GM18907 (cell line): ENCODE measurements around the gene EIF5A.

ENCODE experiments used
- ATAC-seq: cut with Tn5 transposase; IDR thresholded peaks from one replicate; pipeline ENCODE4 v1.9.1; 2021; ENCODE audit warnings: mild to moderate bottlenecking, moderate library complexity; ENCODE audit not compliant: unreplicated experiment

EIF5A gene

DNA sequence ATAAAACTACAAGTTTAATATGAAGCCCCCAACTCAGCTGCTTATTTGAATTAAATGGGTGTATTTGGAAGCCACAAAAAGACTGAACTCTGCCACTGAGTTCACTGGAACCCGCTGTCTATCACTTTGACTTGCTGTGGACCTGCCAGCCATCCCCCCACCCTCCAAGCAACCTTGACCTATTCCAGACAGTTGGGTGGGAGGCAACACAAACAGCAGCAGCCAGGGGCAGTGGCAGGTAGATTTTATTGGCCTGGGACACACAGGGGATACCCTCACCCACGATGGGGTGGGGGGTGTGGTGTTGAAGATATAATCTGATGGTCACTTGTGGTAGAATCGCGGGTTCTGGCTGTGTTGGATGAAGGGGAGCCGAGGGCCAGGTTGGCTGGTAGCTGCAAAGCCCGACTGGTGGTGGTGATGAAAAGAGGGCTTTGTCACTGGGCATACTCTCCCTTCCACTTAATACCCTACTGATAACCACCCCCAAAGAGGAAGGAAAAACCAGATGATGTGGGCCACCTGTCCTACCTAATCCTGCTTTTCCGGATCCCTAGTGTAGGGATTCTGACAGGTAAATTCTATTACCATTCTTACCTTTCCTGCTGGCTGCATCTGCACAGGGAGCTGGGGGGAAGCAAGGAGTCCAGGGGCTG lies 5.1 kb downstream of the EIF5A start:
- ATAC-seq = no peak

DNA sequence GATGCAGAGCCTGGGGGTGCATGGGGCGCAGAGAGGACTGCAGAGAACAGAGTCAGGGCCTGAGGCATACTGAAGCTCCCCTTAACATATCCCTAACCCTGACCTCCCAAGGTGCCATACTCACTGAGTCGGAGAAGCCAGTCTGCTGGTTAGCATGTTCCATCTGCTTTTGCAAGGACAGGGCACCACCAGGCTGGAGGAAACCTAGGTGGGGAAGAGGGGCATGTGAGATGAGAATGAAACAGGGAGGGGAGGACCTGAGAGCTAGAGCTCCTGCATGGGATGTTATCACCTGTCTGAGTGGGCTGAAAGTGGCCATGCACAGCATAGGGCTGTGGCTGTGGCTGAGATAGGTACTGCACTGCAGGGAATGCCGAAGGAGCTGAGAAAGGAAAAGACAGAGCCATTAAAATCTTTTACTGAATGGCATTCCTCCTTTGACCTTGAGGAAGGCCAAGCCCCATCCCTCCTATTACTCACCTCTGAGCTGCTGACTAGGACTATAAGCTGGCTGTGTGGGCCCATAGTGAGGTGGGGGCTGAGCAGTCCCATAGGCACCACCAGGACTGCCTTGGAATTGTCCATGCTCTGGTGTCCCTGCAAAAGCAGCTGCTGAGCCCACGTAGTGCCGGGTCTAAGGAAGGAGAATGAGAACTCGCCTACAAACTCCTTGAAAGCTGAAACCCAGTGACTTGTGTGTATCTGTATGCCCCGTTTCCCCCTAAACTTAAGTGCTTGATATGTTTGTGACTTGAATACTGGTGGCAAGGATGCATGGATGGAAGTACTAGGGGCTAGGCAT lies 5.9 kb downstream of the EIF5A start:
- no peak for ATAC-seq

DNA sequence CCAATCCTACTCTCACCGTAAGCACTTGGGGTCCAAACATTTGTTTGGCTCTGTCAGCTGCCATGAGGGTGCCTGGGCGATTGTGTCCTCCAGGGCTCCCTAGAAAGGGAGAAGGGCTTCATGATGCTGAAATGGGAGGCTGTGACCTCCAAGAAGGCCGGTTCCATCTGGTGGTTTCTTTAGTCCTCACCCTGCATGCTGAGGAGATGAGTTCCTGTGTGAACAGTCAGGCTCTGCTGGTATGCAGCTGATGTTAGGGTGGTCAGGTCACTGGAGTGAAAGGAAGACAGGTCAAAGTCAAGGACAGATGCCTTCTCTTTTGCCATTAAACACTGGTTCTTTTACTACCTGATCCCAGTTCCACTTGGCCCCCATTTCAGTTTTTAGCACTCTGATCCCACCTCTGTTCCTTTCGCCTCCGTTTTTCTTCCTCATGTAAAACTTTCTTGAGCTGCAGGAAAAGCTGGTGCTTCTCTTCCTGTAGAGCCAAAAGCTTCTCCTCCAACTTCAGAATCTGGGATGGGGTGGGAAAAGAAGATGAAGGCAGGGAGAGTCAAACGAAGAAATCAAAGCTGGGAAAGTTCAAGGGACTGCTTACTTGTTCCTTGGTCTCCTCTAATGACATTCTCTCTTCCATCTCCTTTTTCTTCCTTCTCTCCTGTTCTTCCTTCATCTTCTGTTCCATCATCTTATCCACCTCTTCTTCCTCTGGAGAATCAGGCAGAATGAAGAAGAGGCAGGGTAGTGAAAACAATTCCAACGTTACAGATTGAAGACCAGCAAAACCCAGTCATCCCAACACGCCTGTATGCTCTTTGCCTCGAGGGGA lies 6.7 kb downstream of the EIF5A start:
- ATAC-seq = no peak

DNA sequence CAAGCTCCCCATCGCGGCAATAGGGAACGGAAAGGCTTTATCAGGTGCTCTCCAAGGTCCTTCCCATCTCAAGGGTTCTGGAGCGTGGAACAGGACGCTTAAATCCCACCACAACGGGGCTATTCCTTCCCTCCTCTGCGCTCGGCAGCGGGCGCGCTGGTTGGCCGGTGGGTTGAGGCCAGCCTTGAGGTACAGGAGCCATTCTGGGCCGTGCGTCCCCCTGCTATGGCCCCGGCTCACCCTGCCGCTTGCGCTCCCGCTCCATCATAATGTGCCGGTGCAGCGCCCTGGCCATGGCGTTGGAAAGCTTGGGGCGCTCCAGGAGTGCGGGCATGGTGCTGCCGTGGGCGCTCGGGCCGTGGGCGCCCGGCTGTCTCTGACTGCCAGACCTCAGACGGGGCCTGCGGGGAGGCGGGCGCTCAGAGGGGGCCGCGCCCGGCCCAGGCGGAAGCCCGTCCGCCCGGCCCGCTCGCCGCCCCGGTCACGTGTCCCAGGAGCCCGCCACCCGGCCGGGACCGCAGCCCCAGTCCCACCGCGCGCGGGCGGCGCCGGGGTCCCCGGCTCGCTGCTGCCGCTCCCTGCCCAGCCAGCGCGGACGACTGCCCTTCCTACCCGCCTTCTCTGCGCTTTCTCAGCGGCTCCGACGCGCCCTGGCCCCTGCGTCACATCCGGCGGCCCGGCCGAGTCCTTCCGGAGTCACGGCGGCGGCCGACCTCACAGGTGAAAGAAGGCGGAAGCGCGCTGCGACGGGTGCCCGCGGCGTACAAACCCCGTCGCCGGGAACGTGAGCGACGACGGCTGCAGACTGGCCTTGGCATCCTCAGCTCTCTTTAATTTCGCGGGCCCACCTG lies 7.5 kb downstream of the EIF5A start, which contains the start of gene GPS2:
TSS of gene GPS2 (minus strand) at position 642 of the 851 bp plus-strand sequence. CDS start at position 334, 308 bp downstream.
- ATAC-seq = peak; percentile 61

DNA sequence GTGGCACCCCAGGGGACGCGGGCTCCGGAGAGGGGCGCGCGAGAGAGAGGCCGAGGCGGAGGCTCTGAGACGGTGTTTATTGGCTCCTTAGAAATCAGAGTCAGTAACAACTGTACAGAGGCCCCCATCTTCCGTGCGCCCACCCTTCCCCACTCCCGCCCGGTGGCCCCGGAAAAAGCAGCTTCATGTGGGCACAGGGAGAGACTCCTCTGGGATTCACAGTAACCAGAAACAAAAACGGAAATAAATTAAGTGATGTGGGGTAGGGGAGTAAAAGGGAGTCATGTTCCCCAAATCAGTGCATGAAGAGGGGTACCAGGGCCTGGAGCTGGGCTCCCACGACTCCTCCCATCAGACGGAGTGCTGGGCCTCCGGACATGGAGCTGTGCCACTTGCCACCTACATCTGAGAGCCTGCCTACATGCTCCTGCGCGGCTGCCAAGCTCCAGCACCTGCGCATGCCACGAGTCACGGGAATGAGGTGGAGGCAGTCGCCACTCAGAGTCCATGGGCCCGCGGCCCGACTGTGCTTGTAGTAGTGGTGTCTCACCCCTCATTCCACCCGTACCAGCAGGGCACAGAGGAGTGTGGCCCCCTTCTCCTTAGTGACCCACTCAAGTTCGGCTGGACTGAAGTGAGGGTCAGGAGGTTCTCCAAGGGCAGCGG lies 8.3 kb downstream of the EIF5A start:
- no peak for ATAC-seq

DNA sequence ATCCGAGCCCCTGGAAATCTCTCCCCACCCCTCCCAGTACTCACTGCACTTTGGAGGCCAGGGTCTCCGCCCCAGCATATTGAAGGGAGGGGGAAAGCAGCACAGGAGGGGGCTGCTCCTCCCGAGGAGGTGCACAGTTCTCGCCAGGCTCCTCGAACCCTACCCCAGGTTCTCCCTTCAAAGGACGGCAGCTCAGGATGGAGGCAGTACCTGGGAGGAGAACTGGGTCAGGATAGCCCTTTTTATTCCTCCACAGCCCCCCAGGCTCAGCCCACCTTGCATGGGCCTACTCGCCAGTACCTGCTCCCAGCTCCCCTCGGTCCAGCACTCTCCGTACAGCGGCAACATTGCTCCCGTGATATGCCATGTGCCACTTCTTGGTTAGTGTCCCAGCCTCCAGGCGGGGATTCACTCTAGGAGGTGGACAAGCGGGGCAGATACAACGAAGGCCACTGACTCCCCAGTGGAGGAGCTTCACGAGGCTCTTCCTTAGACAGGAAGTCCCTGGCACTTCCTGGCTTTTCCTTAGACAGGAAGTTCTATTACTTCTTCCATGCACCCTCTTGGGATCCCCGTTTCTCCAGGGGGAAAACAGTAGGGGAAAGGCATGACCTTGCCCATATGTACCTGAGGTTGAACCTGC lies 9.9 kb downstream of the EIF5A start:
- no peak for ATAC-seq

DNA sequence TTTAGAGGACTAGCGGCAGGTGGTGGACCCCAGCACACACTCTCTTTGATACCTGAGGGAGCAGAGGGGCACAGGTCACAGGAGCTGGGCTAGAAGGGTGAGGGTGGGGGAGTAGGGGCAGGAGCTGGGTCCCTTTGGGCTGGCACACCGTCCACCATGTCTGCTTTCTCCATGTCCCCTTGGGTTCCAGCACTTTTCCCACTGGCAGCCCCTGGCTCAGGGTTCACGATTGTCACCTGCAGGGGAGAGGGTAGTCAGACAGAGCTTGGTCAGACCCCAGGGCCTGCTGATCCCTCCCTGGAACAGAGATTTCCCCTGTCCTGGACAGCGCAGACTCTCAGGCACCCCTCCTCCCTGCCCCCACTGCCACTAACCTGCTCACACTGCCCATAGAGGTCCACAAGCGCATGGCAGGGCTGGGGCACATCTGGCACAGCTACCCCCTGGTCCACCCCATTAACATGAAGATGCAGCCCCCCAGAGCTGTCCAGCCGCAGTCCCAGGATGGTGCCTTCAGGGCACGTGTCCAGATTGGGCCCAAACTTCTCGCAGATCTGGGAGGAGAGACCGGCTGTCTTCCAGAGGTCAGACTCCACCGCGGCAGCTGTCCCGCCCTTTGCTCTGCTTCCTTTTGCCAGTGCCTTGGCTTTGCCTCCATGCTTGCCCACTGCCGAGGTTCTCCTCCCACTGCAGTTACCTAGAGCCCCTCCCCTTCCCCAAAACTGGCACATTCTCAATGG lies 10.9 kb downstream of the EIF5A start:
- no peak for ATAC-seq

DNA sequence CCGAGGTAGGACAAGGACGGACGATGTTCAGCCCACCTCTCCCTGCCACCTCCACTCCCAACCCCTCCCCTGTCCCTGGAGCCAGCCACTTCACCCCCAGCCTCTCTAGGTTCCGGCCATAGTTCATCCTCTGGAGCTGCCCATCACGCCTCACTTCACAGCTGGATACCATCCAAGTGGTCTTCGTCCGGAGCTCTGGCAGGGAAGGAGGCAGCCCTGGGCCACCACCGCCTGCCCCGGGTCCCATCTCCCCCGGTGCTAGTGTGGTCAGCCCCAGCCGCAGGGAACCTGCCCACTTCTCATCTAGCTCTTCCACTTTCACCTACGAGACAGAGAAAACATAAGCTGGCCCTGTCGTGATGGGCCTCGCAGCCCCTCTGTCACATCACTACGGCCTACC lies 14.0 kb downstream of the EIF5A start:
- ATAC-seq = no peak

DNA sequence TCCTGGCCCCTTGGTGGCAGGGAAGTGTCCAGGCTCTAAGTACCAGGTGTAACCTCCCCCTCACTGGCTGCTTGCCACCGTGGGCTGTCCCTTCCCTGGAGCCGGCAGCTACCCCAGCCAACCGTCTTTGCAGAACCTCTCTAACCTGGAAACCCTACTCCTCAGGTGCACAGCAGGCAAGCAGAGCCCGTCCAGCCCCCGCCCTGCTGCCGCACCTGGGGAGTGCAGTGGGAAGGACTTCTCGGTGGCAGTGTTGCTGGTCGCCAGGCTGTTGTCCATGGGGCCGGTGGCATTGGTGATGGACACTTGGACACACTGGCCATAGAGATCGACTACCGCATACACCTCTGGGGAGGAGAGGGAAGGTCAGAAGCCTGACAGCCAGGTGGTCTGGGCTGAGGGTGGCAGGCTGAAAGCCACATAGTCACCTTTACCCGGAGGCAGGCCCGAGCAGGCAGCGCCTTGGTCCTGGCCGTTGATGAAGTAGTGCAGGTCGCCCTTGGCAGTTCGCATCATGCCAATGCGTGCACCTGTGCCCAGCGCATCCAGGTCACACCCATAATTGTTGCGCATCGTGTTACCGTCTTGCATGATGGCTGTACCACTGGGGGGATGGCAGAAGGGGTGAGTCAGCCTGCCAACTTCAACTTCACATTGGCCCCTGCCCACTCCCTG lies 15.2 kb downstream of the EIF5A start:
- no peak for ATAC-seq

DNA sequence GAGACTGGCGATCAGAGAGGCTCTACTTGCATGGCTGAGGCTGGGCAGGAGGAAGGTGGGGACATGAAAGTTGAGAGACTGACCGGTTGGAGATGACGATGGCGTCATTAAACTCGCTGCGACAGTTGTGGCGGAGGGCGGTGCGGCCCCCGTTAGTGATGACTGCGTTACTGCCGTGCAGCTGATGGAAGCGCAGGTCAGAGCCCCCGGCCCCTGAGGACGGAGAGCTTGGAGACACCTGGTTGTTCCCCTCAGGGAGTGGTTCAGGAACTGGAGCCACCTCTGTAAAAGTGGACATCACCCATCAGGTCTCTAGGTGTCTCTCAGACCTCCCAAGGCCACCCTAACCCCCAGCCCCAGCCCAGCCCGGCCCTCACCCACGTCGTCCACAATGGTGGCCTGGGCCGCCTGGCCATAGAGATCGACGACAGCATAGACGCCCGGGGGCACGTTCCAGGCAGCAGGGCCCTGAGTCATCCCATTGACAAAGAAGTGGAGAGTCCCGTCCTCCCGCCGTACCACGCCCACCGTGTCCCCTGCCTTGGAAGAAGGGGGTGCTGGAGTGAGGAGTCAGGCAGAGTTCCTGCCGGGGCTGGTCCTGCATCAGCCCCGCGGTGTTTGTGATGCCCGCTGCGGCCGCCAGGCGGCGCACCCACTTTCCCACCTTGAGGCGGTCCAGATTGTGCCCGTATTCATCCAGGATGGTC lies 16.5 kb downstream of the EIF5A start:
- no peak for ATAC-seq

DNA sequence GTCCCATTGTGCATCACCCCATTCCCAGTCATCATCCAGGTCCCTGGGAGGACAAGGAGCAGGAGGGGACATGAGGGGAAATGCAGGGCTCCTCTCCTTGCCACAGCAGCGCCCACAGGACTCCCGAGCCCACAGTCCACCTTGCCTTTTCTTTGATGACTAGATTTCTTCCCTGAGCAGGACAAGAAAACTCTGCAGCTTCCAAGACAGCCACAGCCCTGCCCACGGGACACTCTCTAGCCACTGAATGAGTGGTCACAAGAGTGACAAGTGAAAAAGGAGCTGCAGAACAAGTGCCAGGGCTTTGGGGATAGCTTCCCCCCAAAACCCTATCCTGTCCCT lies 17.0 kb downstream of the EIF5A start:
- no peak for ATAC-seq

DNA sequence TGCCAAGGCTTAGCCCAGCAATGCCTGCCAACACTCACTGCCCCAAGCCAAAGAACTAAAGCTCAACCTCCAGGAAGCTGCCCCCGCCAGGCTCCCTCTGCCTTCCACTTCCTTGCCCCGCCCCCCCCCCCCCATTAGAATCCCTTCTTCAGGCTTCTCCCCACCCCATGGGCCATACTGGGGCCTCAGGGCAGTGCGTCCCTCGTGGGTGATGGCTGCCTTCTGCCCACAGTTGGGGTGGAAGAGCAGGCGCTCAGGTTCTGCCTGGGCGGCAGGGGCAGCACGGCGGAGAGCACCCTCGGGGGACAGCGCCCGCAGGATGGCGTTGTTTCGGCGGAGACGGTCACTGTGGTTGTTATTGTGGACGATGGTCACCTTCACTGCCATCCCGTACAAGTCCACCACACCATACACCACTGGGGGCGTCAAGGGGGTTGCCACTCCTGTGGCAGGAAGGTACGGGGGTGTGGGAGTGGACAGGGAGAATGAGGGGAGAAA lies 17.7 kb downstream of the EIF5A start:
- no peak for ATAC-seq

DNA sequence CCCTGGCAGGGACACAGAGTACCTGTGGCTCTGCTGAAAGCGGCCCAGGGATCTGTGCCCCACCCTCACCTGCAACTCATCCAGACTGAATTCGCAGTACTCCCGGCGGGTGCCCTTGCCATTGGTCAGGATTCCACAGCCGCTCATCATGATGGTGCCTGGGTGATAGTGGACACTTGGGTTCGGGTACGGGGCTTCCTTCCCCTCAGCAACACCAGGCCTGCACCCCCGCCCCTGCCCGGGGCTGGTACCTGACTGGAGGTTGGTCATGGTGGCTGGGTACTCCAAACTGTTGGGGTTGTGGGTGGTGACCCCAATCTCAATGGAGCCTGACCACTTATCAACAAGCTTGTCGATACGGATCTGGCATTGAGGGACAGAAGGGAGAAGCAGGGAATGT lies 18.8 kb downstream of the EIF5A start:
- no peak for ATAC-seq

DNA sequence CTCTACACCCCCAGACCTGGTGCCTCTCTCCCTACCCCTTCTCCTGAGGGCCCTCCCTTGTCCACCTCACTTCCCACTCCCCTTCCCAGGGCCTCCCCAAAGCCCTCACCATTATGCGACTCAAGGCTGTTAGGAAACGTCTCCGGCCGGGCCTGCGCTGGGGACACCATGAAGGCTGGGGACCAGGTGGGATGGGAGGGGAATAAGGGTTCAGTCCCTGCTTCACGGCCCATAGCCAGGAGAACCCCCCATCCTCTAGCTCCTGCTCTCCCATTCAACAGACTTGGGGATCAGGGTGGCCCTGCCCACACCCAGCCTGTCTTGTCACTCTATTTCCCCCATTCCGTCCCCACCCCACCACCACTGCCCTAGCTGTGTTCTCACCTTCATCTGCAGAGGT lies 19.6 kb downstream of the EIF5A start:
- no peak for ATAC-seq

DNA sequence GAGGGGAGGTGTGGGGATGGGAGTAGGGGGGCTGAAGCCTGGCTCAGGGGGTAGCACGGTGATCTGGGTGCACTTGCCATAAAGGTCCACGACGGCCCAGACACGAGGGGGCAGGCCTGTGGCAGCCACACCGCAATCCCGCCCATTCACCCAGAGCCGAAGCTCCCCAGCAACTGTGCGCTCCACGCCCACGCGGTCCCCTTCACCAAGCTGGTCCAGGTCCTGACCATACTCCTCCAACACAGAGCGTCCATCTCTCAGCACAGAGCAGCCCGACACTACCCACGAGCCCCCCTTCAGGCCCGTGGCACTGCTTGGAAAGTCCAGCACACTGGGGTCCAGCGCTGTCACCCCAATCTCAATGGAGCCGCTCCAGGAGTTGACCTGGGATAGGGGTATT lies 20.1 kb downstream of the EIF5A start:
- no peak for ATAC-seq

DNA sequence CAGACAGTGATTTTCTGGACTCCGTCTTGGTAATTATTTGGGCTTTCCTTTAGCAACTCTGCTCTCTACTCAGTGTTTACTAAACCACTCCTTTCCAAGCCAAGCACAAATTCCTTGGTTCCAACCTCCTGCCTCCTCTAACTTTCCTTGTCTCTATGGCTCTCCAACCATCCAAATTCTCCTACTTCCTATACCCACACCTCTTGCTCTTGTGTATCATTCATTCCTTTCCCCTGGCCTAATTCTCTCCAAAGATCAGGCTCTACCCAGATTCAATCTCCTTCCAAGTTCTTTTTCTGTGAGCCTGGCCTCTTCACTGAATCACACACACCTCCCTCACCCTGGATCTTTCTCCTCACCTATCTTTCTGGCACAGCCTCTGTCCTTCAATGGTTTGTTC lies 20.6 kb downstream of the EIF5A start:
- ATAC-seq = no peak

DNA sequence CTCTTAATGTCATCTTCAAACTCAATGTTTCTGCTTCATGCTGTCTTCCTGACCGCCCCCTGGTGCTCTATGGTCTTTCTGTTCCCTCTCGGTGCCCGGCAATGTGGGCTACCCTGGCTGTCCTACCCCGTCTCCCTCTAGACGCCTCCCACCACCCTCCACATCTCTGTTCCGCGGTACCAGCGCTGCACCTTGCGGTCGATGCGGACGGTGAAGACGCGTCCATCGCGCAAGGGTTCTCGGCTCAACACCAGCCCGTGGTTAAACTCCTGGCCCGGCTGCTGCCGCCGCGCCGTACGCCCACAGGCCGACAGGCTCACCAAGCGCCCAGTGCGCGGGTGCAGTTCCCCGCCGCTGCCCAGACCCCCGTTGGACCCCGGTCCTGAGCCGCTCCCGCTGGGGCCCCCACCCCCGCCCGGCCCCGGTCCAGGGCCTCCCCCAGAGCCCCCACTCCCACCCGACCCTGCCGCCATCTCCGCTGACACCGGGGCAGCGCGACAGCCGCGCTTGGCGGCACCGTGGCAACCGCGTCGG lies 21.5 kb downstream of the EIF5A start, which contains the start of gene NEURL4:
TSS of gene NEURL4 (minus strand) at position 496 of the 534 bp plus-strand sequence. CDS start at position 473, 23 bp downstream.
- ATAC-seq = peak; percentile 15
